CD4-positive, alpha-beta memory T cell (primary cell): ENCODE measurements around the gene DUS1L. TPM values are rescaled to one million over a fixed set of nuclear protein-coding genes. Genes with fewer than 3 reads are reported as not detected.

ENCODE experiments used
- CTCF ChIA-PET: fragments of 350-600 bp; sonication (Branson Sonifier 250); formaldehyde crosslinking; loops from one replicate; lab custom pipeline; 2021; ENCODE audit warnings: inconsistent platforms; ENCODE audit not compliant: partially characterized antibody; lab: Charles Lee
- POLR2A ChIA-PET: fragments of 350-600 bp; sonication (Branson Sonifier 250); formaldehyde crosslinking; loops from one replicate; lab custom pipeline; 2021; ENCODE audit not compliant: partially characterized antibody; lab: Charles Lee
- DNase-seq, 5 donors: peaks; one replicate each; pipeline versions ENCODE4 v3.0.0 to v3.0.0-alpha.2; 2020 to 2022; ENCODE audit warnings: mixed read lengths in 1 of 5
- H3K27ac ChIP-seq: one replicate; pipeline ENCODE4 v1.7.0; 2013; ENCODE audit warnings: low read depth, low read length
- H3K27me3 ChIP-seq: 2 replicates; pipeline ENCODE4 v1.7.0; 2013; ENCODE audit warnings: mild to moderate bottlenecking, low read length, moderate library complexity; ENCODE audit not compliant: insufficient read depth
- H3K36me3 ChIP-seq: 2 replicates; pipeline ENCODE4 v1.7.0; 2013; ENCODE audit warnings: mild to moderate bottlenecking, low read length, moderate library complexity; ENCODE audit not compliant: insufficient read depth
- H3K4me1 ChIP-seq: 2 replicates; pipeline ENCODE4 v1.7.0; 2013; ENCODE audit warnings: mild to moderate bottlenecking, low read length, moderate library complexity; ENCODE audit not compliant: insufficient read depth
- H3K4me3 ChIP-seq, 2 donors: one replicate each; pipeline ENCODE4 v1.7.0; 2013; ENCODE audit warnings: low read length in 2 of 2, mild to moderate bottlenecking in 1 of 2
- H3K9me3 ChIP-seq, 2 donors: one replicate each; pipeline ENCODE4 v1.7.0; 2013; ENCODE audit warnings: low read length in 2 of 2, control low read depth in 1 of 2; ENCODE audit not compliant: control insufficient read depth in 1 of 2
- H3K27ac Mint-ChIP-seq, 7 donors: one replicate each; pipeline ENCODE4 v1.8.0; 2020 to 2021; ENCODE audit warnings: mixed read lengths in 7 of 7, mild to moderate bottlenecking in 6 of 7, inconsistent platforms in 3 of 7, moderate library complexity in 3 of 7
- H3K27me3 Mint-ChIP-seq, 2 donors: one replicate each; pipeline ENCODE4 v1.8.0; 2020 to 2021; ENCODE audit warnings: mixed read lengths in 2 of 2
- H3K36me3 Mint-ChIP-seq, 2 donors: one replicate each; pipeline ENCODE4 v1.8.0; 2020 to 2021; ENCODE audit warnings: mixed read lengths in 2 of 2, inconsistent platforms in 1 of 2, mild to moderate bottlenecking in 1 of 2
- H3K4me1 Mint-ChIP-seq, 4 donors: one replicate each; pipeline ENCODE4 v1.8.0; 2020 to 2021; ENCODE audit warnings: mixed read lengths in 4 of 4, mild to moderate bottlenecking in 1 of 4
- H3K4me3 Mint-ChIP-seq, 8 donors: one replicate each; pipeline ENCODE4 v1.8.0; 2020 to 2021; ENCODE audit warnings: mixed read lengths in 8 of 8, mild to moderate bottlenecking in 7 of 8, moderate library complexity in 6 of 8, inconsistent platforms in 3 of 8
- H3K9me3 Mint-ChIP-seq, 8 donors: one replicate each; pipeline ENCODE4 v1.8.0; 2020 to 2021; ENCODE audit warnings: mixed read lengths in 8 of 8, mild to moderate bottlenecking in 5 of 8, inconsistent platforms in 3 of 8, moderate library complexity in 1 of 8
- intact Hi-C: fragments of 100-400 bp; cut with micrococcal nuclease; formaldehyde crosslinking; loops from one replicate; pipeline ENCODE4 v1.15.1; 2023
- polyA plus RNA-seq, 2 donors: library from polyadenylated mRNA; unstranded; fragments of 300-500 nt; fragmentation: Illumina TruSeq; gene quantifications; one replicate each; pipeline ENCODE4 v1.2.3, GENCODE V29; 2021
- total RNA-seq, 2 experiments: library from RNA; stranded (reverse); gene quantifications; one replicate each; pipeline ENCODE4 v1.2.3, GENCODE V29; 2021

The DUS1L gene
- total and polyA plus RNA-seq, 4 experiments from 2014 or later: 48.1 to 141 (median 139) TPM

GRCh38 chr17:82024859-82025258 is 40.7 kb downstream of the DUS1L start:
- DNase-seq: no peak
- Histone ChIP-seq H3K4me1 (peaks cover 30% of the 10 kb centered on the region), H3K27ac (no peak overlapping the region), H3K36me3 (no peaks in the 10 kb centered on the region), H3K4me3 (no peak overlapping the region), H3K27me3 (no peaks in the 10 kb centered on the region), H3K9me3 (no peaks in the 10 kb centered on the region)
- ChIA-PET POLR2A (interaction anchor here (0.6 to 3.6 kb wide), 2 partner anchors 12 to 41 kb away, joined by 3 to 14 read pairs; partner anchors contain the start of gene DUS1L), CTCF (interaction anchor here (2.6 kb wide), 1 partner anchor 13 kb away, joined by 9 read pairs; the partner anchor contains the start of gene DCXR)
- Mint-ChIP-seq H3K27me3 (no peaks in the 10 kb centered on the region), H3K36me3 (peaks cover 0 to 3% of the 10 kb centered on the region in 2 donors), H3K4me3 (peak overlapping the region in 1 of 8 donors; percentile 46), H3K27ac (no peak overlapping the region), H3K4me1 (peaks cover 6 to 34% (median 17%) of the 10 kb centered on the region in 4 donors), H3K9me3 (no peaks in the 10 kb centered on the region)
- intact Hi-C loops: loop anchor here (5.0 kb wide), 3 partner anchors 72 to 177 kb away; partner anchors contain the start of genes FASN and P4HB

GRCh38 chr17:82023447-82024241 is 42.0 kb downstream of the DUS1L start:
- ChIA-PET CTCF (interaction anchor here (1.2 to 7.5 kb wide), 5 partner anchors 11 to 131 kb away, joined by 3 to 81 read pairs (median 4); partner anchors contain the start of genes DCXR and NOTUM), POLR2A (interaction anchor here (0.8 to 5.1 kb wide), 18 partner anchors 11 to 391 kb away, joined by 3 to 57 read pairs (median 4); partner anchors contain the start of genes ARHGDIA, DCXR, DUS1L and FASN)
- peak overlapping the region; percentile 17 to 58 for H3K4me3 ChIP-seq
- H3K9me3 ChIP-seq: no peaks in the 10 kb centered on the region
- peaks cover 28% of the 10 kb centered on the region for H3K4me1 ChIP-seq
- H3K36me3 ChIP-seq: no peaks in the 10 kb centered on the region
- Mint-ChIP-seq H3K4me1 (peaks cover 3 to 30% (median 18%) of the 10 kb centered on the region in 4 donors), H3K4me3 (peak overlapping the region; percentile 66 to 88 (median 80)), H3K36me3 (peaks cover 0 to 3% of the 10 kb centered on the region in 2 donors), H3K9me3 (no peaks in the 10 kb centered on the region), H3K27ac (peak overlapping the region in 1 of 7 donors; percentile 89), H3K27me3 (no peaks in the 10 kb centered on the region)
- H3K27ac ChIP-seq: peak overlapping the region; percentile 48
- DNase-seq: peak in 2 of 5 donors; percentile 19 to 20
- intact Hi-C loops: loop anchor here (1.0 to 5.0 kb wide), 6 partner anchors 14 to 179 kb away; partner anchors contain the start of genes ASPSCR1, DCXR, FASN and P4HB
- H3K27me3 ChIP-seq: no peaks in the 10 kb centered on the region

GRCh38 chr17:82022981-82023446 is 42.6 kb downstream of the DUS1L start, which contains the start of gene LRRC45:
LRRC45 (plus strand) TSS chr17:82023305; CDS start chr17:82023644, 339 bp downstream.
- H3K4me3 Mint-ChIP-seq: peak within 1 kb of the TSS; percentile 81 to 89 (median 86)
- no peaks in the 10 kb centered on the region for H3K9me3 Mint-ChIP-seq
- H3K4me3 ChIP-seq: peak within 1 kb of the TSS; percentile 44 to 72
- H3K4me1 Mint-ChIP-seq: peaks cover 3 to 30% (median 18%) of the 10 kb centered on the region in 4 donors
- POLR2A ChIA-PET: interaction anchor here (0.6 to 5.1 kb wide), 24 partner anchors 8 to 510 kb away, joined by 3 to 57 read pairs (median 4); partner anchors contain the start of genes ACTG1, ARHGDIA, DCXR and DUS1L
- H3K27me3 ChIP-seq: no peaks in the 10 kb centered on the region
- no peaks in the 10 kb centered on the region for H3K9me3 ChIP-seq
- intact Hi-C loops: loop anchor here (1.0 to 5.0 kb wide), 6 partner anchors 14 to 179 kb away; partner anchors contain the start of genes ASPSCR1, DCXR, FASN and P4HB
- H3K36me3 Mint-ChIP-seq: peaks cover 3% of the 10 kb centered on the region in 2 donors
- H3K4me1 ChIP-seq: peaks cover 28% of the 10 kb centered on the region
- CTCF ChIA-PET: interaction anchor here (1.0 to 7.5 kb wide), 8 partner anchors 7 to 315 kb away, joined by 3 to 81 read pairs (median 6); partner anchors contain the start of genes DCXR and NOTUM
- H3K36me3 ChIP-seq: no peaks in the 10 kb centered on the region
- peak within 1 kb of the TSS in 6 of 7 donors; percentile 68 to 89 (median 78) for H3K27ac Mint-ChIP-seq
- peak; percentile 99 to 100 (median 100) for DNase-seq
- no peaks in the 10 kb centered on the region for H3K27me3 Mint-ChIP-seq
- peak within 1 kb of the TSS; percentile 65 for H3K27ac ChIP-seq

GRCh38 chr17:82022310-82022980 is 43.2 kb downstream of the DUS1L start, which contains the start of gene CENPX:
CENPX (minus strand) TSS chr17:82022878; CDS start chr17:82022861, 17 bp downstream.
- intact Hi-C loops: loop anchor here (5.0 kb wide), 3 partner anchors 75 to 180 kb away; partner anchors contain the start of genes FASN and P4HB
- Histone ChIP-seq H3K27me3 (no peaks in the 10 kb centered on the region), H3K4me1 (peaks cover 28% of the 10 kb centered on the region), H3K9me3 (no peaks in the 10 kb centered on the region), H3K4me3 (peak within 1 kb of the TSS; percentile 44 to 72), H3K36me3 (no peaks in the 10 kb centered on the region), H3K27ac (peak within 1 kb of the TSS; percentile 65)
- Mint-ChIP-seq H3K4me3 (peak within 1 kb of the TSS; percentile 81 to 89 (median 86)), H3K36me3 (peaks cover 3% of the 10 kb centered on the region in 2 donors), H3K4me1 (peaks cover 3 to 30% (median 18%) of the 10 kb centered on the region in 4 donors), H3K27ac (peak within 1 kb of the TSS; percentile 68 to 89 (median 83)), H3K9me3 (no peaks in the 10 kb centered on the region), H3K27me3 (no peaks in the 10 kb centered on the region)
- POLR2A ChIA-PET: interaction anchor here (0.6 to 5.1 kb wide), 25 partner anchors 8 to 510 kb away, joined by 3 to 57 read pairs (median 5); partner anchors contain the start of genes ACTG1, ARHGDIA, DCXR and DUS1L
- DNase-seq: no peak
- CTCF ChIA-PET: interaction anchor here (1.0 to 7.5 kb wide), 8 partner anchors 8 to 316 kb away, joined by 3 to 81 read pairs (median 9); partner anchors contain the start of genes DCXR and NOTUM

- Mint-ChIP-seq H3K36me3 (peaks cover 3% of the 10 kb centered on the region in 2 donors), H3K4me1 (peaks cover 3 to 30% (median 18%) of the 10 kb centered on the region in 4 donors), H3K27me3 (no peaks in the 10 kb centered on the region), H3K27ac (peak overlapping the region in 6 of 7 donors; percentile 68 to 89 (median 80)), H3K4me3 (peak overlapping the region; percentile 81 to 89 (median 86)), H3K9me3 (no peaks in the 10 kb centered on the region)
- DNase-seq: peak in 1 of 5 donors; percentile 20
- Histone ChIP-seq H3K27ac (peak overlapping the region; percentile 65), H3K27me3 (no peaks in the 10 kb centered on the region), H3K4me1 (peaks cover 28% of the 10 kb centered on the region), H3K4me3 (peak overlapping the region; percentile 44 to 72), H3K36me3 (no peaks in the 10 kb centered on the region), H3K9me3 (no peaks in the 10 kb centered on the region)
- POLR2A ChIA-PET: interaction anchor here (0.9 to 5.1 kb wide), 13 partner anchors 9 to 509 kb away, joined by 3 to 57 read pairs (median 9); partner anchors contain the start of genes ACTG1, DCXR, DUS1L and FASN
- intact Hi-C loops: loop anchor here (1.0 to 5.0 kb wide), 4 partner anchors 63 to 180 kb away; partner anchors contain the start of genes FASN and P4HB
- CTCF ChIA-PET: interaction anchor here (1.8 to 7.5 kb wide), 5 partner anchors 8 to 67 kb away, joined by 7 to 81 read pairs (median 13); partner anchors contain the start of genes DCXR and NOTUM
Measured at GRCh38 chr17:82021900-82022309, 43.7 kb downstream of the DUS1L start.
